GM19351 (cell line): ENCODE results near the gene SLC30A1.
"Not testable (repeated sequence)": the region's sequence is repeated elsewhere in the genome, so short reads cannot be mapped to it uniquely, and the experiment has no call there.

ENCODE experiments used
- ATAC-seq: cut with Tn5 transposase; IDR thresholded peaks from one replicate; pipeline ENCODE4 v1.9.1; 2021; ENCODE audit warnings: mild to moderate bottlenecking, moderate library complexity; ENCODE audit not compliant: unreplicated experiment

SLC30A1 gene

GRCh38 chr1:211551638-211552460 lies 27.1 kb downstream of the SLC30A1 start:
- no peak for ATAC-seq

GRCh38 chr1:211549092-211549711 lies 29.8 kb downstream of the SLC30A1 start:
- no peak for ATAC-seq

- ATAC-seq: no peak
Measured at GRCh38 chr1:211548321-211549091, 30.5 kb downstream of the SLC30A1 start.

- ATAC-seq: no peak
Measured at GRCh38 chr1:211547710-211548109, 31.3 kb downstream of the SLC30A1 start.

GRCh38 chr1:211546543-211546942 lies 32.4 kb downstream of the SLC30A1 start:
- no peak for ATAC-seq

- ATAC-seq: no peak
Measured at GRCh38 chr1:211543025-211543424, 35.9 kb downstream of the SLC30A1 start.

- ATAC-seq: no peak
Measured at GRCh38 chr1:211541720-211542477, 37.1 kb downstream of the SLC30A1 start.

- no peak for ATAC-seq
Measured at GRCh38 chr1:211541278-211541677, 37.7 kb downstream of the SLC30A1 start.

- ATAC-seq: not testable (repeated sequence)
Measured at GRCh38 chr1:211540824-211541223, 38.1 kb downstream of the SLC30A1 start.

GRCh38 chr1:211538287-211538686 lies 40.7 kb downstream of the SLC30A1 start:
- no peak for ATAC-seq

GRCh38 chr1:211537253-211537652 lies 41.7 kb downstream of the SLC30A1 start:
- no peak for ATAC-seq

- ATAC-seq: no peak
Measured at GRCh38 chr1:211536606-211537005, 42.4 kb downstream of the SLC30A1 start.

GRCh38 chr1:211535346-211535745 lies 43.6 kb downstream of the SLC30A1 start:
- no peak for ATAC-seq

- ATAC-seq: no peak
Measured at GRCh38 chr1:211534545-211535291, 44.2 kb downstream of the SLC30A1 start.

- no peak for ATAC-seq
Measured at GRCh38 chr1:211532088-211532444, 46.9 kb downstream of the SLC30A1 start.

- ATAC-seq: no peak
Measured at GRCh38 chr1:211531194-211532087, 47.5 kb downstream of the SLC30A1 start.

- no peak for ATAC-seq
Measured at GRCh38 chr1:211530102-211530501, 48.9 kb downstream of the SLC30A1 start.

GRCh38 chr1:211529453-211529852 lies 49.5 kb downstream of the SLC30A1 start:
- no peak for ATAC-seq

GRCh38 chr1:211529011-211529410 lies 50.0 kb downstream of the SLC30A1 start:
- no peak for ATAC-seq
